HEK293T (cell line): ENCODE results near the gene NUP107.

Source experiments
- ARNT ChIP-seq: fragments of 450-650 bp; IDR thresholded peaks from 2 replicates; pipeline ENCODE4 v1.6.1; 2017; ENCODE audit warnings: mild to moderate bottlenecking
- BHLHE40 ChIP-seq: fragments of 450-650 bp; IDR thresholded peaks from 2 replicates; pipeline ENCODE4 v1.6.1; 2016; ENCODE audit warnings: mild to moderate bottlenecking, moderate library complexity, borderline replicate concordance
- CTBP1 ChIP-seq: fragments of 450-650 bp; IDR thresholded peaks from 2 replicates; pipeline ENCODE4 v1.6.1; 2016; ENCODE audit warnings: borderline replicate concordance
- ELF4 ChIP-seq: fragments of 450-650 bp; IDR thresholded peaks from 2 replicates; pipeline ENCODE4 v1.6.1; 2017; ENCODE audit warnings: antibody characterized with exemption
- FOXA1 ChIP-seq: fragments of 450-650 bp; IDR thresholded peaks from 2 replicates; pipeline ENCODE4 v1.6.1; 2016; ENCODE audit warnings: mild to moderate bottlenecking
- FOXK2 ChIP-seq: fragments of 450-650 bp; IDR thresholded peaks from 2 replicates; pipeline ENCODE4 v1.6.1; 2016; ENCODE audit warnings: mild to moderate bottlenecking
- FOXM1 ChIP-seq: fragments of 450-650 bp; IDR thresholded peaks from 2 replicates; pipeline ENCODE4 v1.6.1; 2017; ENCODE audit warnings: mild to moderate bottlenecking, borderline replicate concordance
- HDGF ChIP-seq: fragments of 450-650 bp; IDR thresholded peaks from 2 replicates; pipeline ENCODE4 v1.6.1; 2017; ENCODE audit warnings: antibody characterized with exemption, borderline replicate concordance
- L3MBTL2 ChIP-seq: fragments of 450-650 bp; conservative IDR thresholded peaks from 2 replicates; pipeline ENCODE4 v1.6.1; 2016; ENCODE audit warnings: mild to moderate bottlenecking
- NFRKB ChIP-seq: fragments of 450-650 bp; IDR thresholded peaks from 2 replicates; pipeline ENCODE4 v1.6.1; 2016; ENCODE audit warnings: mild to moderate bottlenecking, moderate library complexity
- PKNOX1 ChIP-seq: fragments of 450-650 bp; IDR thresholded peaks from 2 replicates; pipeline ENCODE4 v1.6.1; 2016
- SP1 ChIP-seq: fragments of 450-650 bp; IDR thresholded peaks from 2 replicates; pipeline ENCODE4 v1.6.1; 2017
- SUZ12 ChIP-seq: fragments of 450-650 bp; IDR thresholded peaks from 2 replicates; pipeline ENCODE4 v1.6.1; 2016; ENCODE audit warnings: mild to moderate bottlenecking
- TARDBP ChIP-seq: fragments of 450-650 bp; IDR thresholded peaks from 2 replicates; pipeline ENCODE4 v1.6.1; 2016

- TF ChIP-seq HDGF, result no peak
- no peak for TF ChIP-seq NFRKB
- TF ChIP-seq SP1, result no peak
- TF ChIP-seq BHLHE40, result no peak
- TF ChIP-seq SUZ12, result no peak
- TF ChIP-seq ELF4, result no peak
- TF ChIP-seq PKNOX1, result no peak
- TF ChIP-seq TARDBP, result no peak
- TF ChIP-seq ARNT, result no peak
- TF ChIP-seq FOXK2, result no peak
- no peak for TF ChIP-seq CTBP1
- no peak for TF ChIP-seq FOXM1
- no peak for TF ChIP-seq FOXA1
- TF ChIP-seq L3MBTL2, result no peak
Measured at GRCh38 chr12:68761901-68762630, 75.3 kb downstream of the NUP107 start.
